Fibroblast of pulmonary artery (primary cell): ENCODE results near the gene SPON2.

Source experiments
- DNase-seq: peaks from one replicate; pipeline ENCODE4 v3.0.0-alpha.2; 2010; ENCODE audit warnings: low read depth
- H3K4me3 ChIP-seq: replicated peaks from 2 replicates; pipeline ENCODE4 v1.5.1; 2011; ENCODE audit warnings: low read depth, mild to moderate bottlenecking, control low read depth, low read length, moderate library complexity
- CTCF ChIP-seq: IDR thresholded peaks from 2 replicates; pipeline ENCODE4 v1.5.1; 2011; ENCODE audit warnings: mild to moderate bottlenecking, control low read depth, low read length, inconsistent platforms; ENCODE audit errors: missing control alignments

The SPON2 gene

GRCh38 chr4:1122505-1122904 lies 49.9 kb downstream of the SPON2 start:
- no peak for TF ChIP-seq CTCF
- H3K4me3 ChIP-seq, result no peak overlapping the region
- DNase-seq, result no peak
